HG02759 (cell line): ENCODE data around the gene RABGAP1L.

Experiments used
- ATAC-seq: cut with Tn5 transposase; IDR thresholded peaks from one replicate; pipeline ENCODE4 v1.9.1; 2021; ENCODE audit warnings: mild to moderate bottlenecking, moderate library complexity; ENCODE audit not compliant: unreplicated experiment

RABGAP1L gene

DNA sequence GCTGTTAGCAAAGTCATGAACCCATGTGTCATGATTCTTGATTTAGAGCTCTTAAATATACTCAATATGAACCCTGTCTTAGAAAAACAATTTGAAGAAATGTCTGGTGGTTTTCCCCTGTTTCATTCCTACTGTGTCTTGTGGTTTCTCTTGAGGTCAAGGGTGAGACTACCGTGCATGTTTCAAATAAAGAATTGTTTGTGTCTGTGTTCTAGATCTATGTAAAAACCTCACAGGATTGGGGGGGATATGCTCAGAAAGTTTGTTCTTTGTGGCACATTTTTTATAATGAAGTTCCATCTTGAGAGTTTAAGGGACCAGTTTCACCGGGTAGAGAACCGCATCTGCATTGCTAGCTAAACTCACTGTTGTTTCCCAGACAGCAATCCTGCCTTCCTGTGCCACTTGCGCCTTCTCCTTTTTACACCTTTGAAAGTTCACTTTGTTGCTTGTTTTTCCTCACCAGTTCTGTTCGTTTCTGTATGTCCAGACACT, 809.5 kb downstream of the RABGAP1L start:
- peak; percentile 79 for ATAC-seq

DNA sequence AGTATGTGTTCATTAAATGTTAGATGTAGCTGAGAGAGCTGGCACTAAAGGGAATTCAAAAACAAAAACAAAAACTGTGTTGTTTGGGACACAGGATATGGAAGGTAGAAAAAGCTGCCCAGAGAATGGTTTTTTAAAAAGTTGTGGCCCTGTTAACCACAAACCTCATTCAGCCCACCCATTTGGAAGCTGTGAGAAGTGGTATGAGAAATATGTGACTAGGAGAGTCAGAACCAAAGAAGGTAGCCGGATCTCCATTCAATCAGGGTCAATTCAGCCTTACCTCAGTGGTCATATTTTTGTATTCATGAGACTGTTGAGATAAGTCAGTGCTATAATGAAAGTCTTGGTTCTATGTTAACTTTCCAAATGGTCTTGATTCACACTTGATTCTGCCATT, 810.7 kb downstream of the RABGAP1L start:
- ATAC-seq, result peak; percentile 58

GRCh38 chr1:174971466-174971865, 812.1 kb downstream of the RABGAP1L start:
- no peak for ATAC-seq

- ATAC-seq, result no peak
Observed at GRCh38 chr1:174971902-174972301, 812.6 kb downstream of the RABGAP1L start.

- no peak for ATAC-seq
Observed at GRCh38 chr1:174974711-174975119, 815.4 kb downstream of the RABGAP1L start.

DNA sequence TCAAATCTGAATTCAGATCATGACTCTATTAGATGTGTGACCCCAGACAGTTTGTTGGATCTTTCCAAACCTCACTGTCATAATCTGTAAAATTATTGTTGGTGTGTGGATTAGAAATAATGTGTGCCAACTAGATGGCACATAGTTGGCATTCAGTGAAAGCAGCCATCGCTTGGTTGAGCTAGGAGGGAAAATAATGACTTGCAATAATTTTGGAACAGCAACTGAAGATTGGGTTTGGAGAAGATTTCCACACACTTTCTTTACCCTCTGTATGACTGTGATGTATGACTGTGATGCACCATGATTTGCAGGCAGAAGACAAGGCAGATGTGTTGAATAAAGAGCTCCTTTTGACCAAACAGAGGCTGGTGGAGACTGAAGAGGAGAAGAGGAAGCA, 816.4 kb downstream of the RABGAP1L start:
- ATAC-seq, result no peak

GRCh38 chr1:174976436-174977108, 817.3 kb downstream of the RABGAP1L start:
- no peak for ATAC-seq

DNA sequence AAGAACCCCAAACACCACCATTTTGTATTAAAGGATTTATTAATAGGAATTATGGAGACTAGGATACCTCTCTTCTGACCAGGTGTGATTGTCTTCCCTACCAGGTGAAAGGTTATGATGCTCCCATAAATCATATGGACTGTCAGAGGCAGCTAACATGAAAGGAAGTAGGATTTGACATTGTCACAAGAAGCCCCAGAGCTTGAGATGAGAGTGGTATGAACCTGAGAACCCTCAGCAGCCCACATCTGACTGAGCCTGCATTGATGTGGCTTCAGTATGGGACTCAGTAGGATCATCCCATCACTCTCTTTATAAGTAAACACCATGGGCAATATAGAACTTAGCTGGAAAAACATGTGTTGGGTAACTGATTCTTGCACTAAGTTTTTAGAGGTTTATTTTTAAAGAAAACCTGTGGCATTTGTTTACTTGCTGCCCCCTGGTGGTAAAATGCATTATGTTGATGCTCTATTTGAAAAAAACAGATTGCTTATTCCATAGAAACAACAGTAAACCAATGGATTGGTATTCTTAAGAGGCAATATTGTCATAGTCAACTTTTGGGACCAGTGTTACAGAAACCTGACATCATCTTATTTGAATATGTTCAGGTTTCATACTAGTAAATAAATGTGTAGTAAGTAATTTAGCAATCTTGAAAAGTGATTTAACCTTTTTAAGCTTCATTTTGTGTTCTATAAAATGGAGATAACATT, 823.8 kb downstream of the RABGAP1L start:
- ATAC-seq, result no peak

- no peak for ATAC-seq
Observed at GRCh38 chr1:174984952-174985351, 825.6 kb downstream of the RABGAP1L start.

- ATAC-seq, result no peak
Observed at GRCh38 chr1:174988539-174988938, 829.2 kb downstream of the RABGAP1L start.

- ATAC-seq, result no peak
Observed at GRCh38 chr1:174988986-174989385, 829.7 kb downstream of the RABGAP1L start.

- ATAC-seq, result no peak
Observed at GRCh38 chr1:174989536-174990220, 830.4 kb downstream of the RABGAP1L start.

- no peak for ATAC-seq
Observed at GRCh38 chr1:174990382-174990999, 831.2 kb downstream of the RABGAP1L start.

DNA sequence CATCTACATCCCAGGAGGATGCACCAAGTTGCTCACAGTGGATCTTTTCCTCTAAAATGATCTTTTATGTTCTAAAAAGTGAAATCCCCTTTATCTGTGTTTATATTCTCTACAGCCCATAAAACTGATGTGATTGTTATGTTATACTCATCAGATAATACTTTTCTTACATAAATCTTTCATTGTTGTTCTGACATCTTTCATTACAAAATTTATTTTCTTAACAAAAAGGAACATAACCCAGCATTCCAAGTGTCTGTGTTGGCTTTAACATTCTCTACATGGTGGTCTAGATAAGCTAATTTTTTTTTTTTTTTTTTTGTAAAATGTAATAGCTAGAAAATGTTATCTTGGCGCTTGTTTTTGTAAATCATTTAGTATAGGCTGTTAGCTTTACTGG, 832.2 kb downstream of the RABGAP1L start:
- ATAC-seq, result no peak

DNA sequence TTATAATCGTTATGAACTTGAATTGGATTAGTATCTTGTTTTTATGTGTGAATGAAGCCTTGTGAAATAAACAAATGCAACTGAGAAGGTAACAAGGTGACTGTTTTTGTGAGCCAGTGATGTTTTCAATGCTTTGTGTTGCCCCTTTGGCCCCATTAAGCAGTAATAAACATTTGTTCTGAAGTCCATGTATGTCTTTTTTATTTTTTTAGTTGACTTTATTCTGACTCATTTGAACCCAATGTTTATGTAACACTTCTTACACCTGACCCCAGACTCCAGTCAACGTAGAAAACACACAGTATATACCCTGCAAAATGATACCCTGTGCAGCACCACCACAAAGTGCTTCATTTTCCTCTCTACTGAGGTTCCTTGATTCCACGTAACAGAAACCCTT, 835.8 kb downstream of the RABGAP1L start:
- ATAC-seq, result no peak

GRCh38 chr1:174995916-174996315, 836.6 kb downstream of the RABGAP1L start:
- no peak for ATAC-seq

DNA sequence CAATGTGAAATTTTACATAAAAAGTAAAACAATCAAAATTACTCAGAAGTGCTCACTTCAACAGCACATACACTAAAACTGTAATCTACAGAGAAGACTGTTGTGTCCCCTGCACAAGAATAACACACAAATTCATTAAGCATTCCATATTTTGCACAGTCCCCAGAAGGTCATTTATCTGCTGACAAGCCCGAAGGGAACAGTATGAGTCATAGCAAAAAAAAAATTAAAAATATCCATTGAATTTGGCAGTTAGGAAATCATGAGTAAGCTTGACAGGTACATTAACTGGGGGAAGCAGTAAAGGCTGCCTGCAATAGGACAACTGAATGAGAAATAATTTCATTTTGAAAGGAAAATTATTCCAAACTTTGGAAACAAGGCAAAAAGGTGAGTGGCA, 837.2 kb downstream of the RABGAP1L start:
- no peak for ATAC-seq

DNA sequence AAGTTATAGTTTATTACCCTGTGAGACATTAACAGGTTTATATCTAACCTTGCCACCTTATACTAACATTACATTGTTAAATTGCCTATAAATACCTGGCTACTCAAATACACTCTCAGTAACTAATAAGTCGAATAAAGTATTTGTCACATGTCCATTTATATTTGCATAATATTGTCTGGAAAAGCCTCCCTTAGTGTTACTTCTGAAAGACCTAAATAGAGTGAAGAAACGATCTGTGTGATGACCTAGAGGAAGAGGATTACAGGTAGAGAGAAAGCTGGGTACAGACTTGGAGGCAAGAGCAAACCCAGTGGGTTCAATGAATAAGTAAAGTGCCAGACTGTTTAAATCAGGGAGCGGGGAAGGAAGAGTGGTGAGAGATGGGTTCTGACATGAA, 837.7 kb downstream of the RABGAP1L start:
- no peak for ATAC-seq

GRCh38 chr1:174998569-174999215, 839.4 kb downstream of the RABGAP1L start:
- peak; percentile 0 for ATAC-seq

- ATAC-seq, result peak; percentile 85
Observed at GRCh38 chr1:174999216-174999935, 840.1 kb downstream of the RABGAP1L start.
